KMS-11 (cell line): ENCODE data around the gene SPTB.

Source experiments
- H2AFZ ChIP-seq: fragments of 200-600 bp; sonication (generic); 2 replicates; pipeline ENCODE4 v1.6.1; 2016; ENCODE audit warnings: antibody characterized with exemption, mixed run types, low read depth
- H3K27ac ChIP-seq: fragments of 200-600 bp; sonication (generic); 2 replicates; pipeline ENCODE4 v1.6.1; 2016; ENCODE audit warnings: mild to moderate bottlenecking, mixed run types
- H3K27me3 ChIP-seq: fragments of 200-600 bp; sonication (generic); 2 replicates; pipeline ENCODE4 v1.6.1; 2017; ENCODE audit warnings: mild to moderate bottlenecking, low read depth, mixed run types, moderate library complexity; ENCODE audit not compliant: insufficient read depth
- H3K36me3 ChIP-seq: fragments of 200-600 bp; sonication (generic); 2 replicates; pipeline ENCODE4 v1.6.1; 2017; ENCODE audit warnings: mild to moderate bottlenecking, mixed run types; ENCODE audit not compliant: insufficient read depth
- H3K4me1 ChIP-seq: fragments of 200-600 bp; sonication (generic); 2 replicates; pipeline ENCODE4 v1.6.1; 2016; ENCODE audit warnings: mild to moderate bottlenecking, low read depth, mixed run types; ENCODE audit not compliant: poor library complexity, severe bottlenecking
- H3K4me2 ChIP-seq: fragments of 200-600 bp; sonication (generic); 2 replicates; pipeline ENCODE4 v1.7.0; 2016; ENCODE audit warnings: mild to moderate bottlenecking, mixed run types
- H3K4me3 ChIP-seq: fragments of 200-600 bp; sonication (generic); IDR thresholded peaks from 2 replicates; pipeline ENCODE4 v1.6.1; 2017; ENCODE audit warnings: low read depth, low read length, mixed read lengths; ENCODE audit not compliant: insufficient read depth
- H3K79me2 ChIP-seq: fragments of 200-600 bp; sonication (generic); 2 replicates; pipeline ENCODE4 v1.6.1; 2016; ENCODE audit warnings: low read depth, mixed run types; ENCODE audit not compliant: insufficient read depth
- H3K9ac ChIP-seq: fragments of 200-600 bp; sonication (generic); 2 replicates; pipeline ENCODE4 v1.6.1; 2016; ENCODE audit warnings: mild to moderate bottlenecking, mixed run types
- H4K20me1 ChIP-seq: fragments of 200-600 bp; sonication (generic); 2 replicates; pipeline ENCODE4 v1.6.1; 2016; ENCODE audit warnings: mild to moderate bottlenecking, mixed run types; ENCODE audit not compliant: insufficient read depth
- CTCF ChIP-seq: fragments of 200-600 bp; sonication (generic); conservative IDR thresholded peaks from 2 replicates; pipeline ENCODE4 v1.6.1; 2017; ENCODE audit warnings: low read depth, mild to moderate bottlenecking, antibody characterized with exemption, low read length, moderate library complexity, mixed read lengths

Gene SPTB

GRCh38 chr14:64763085-64763782 is 116.5 kb downstream of the SPTB start:
- Histone ChIP-seq H3K9ac (no peak overlapping the region), H3K27ac (no peak overlapping the region), H4K20me1 (no peaks in the 10 kb centered on the region), H2AFZ (no peak overlapping the region), H3K36me3 (no peaks in the 10 kb centered on the region), H3K4me1 (peaks cover 4% of the 10 kb centered on the region), H3K79me2 (no peaks in the 10 kb centered on the region), H3K4me2 (no peak overlapping the region), H3K4me3 (no peak overlapping the region), H3K27me3 (no peaks in the 10 kb centered on the region)
- TF ChIP-seq CTCF = no peak

- H3K4me1 ChIP-seq = peaks cover 4% of the 10 kb centered on the region
- H3K4me2 ChIP-seq = no peak overlapping the region
- no peak overlapping the region for H3K4me3 ChIP-seq
- no peak overlapping the region for H3K27ac ChIP-seq
- H3K79me2 ChIP-seq = no peaks in the 10 kb centered on the region
- H2AFZ ChIP-seq = no peak overlapping the region
- no peak for TF ChIP-seq CTCF
- no peak overlapping the region for H3K9ac ChIP-seq
- no peaks in the 10 kb centered on the region for H3K27me3 ChIP-seq
- no peaks in the 10 kb centered on the region for H3K36me3 ChIP-seq
- no peaks in the 10 kb centered on the region for H4K20me1 ChIP-seq
These were observed 117.4 kb downstream of the SPTB start for GRCh38 chr14:64762044-64763034.

- no peak overlapping the region for H2AFZ ChIP-seq
- H3K9ac ChIP-seq = no peak overlapping the region
- no peak for TF ChIP-seq CTCF
- H3K36me3 ChIP-seq = no peaks in the 10 kb centered on the region
- H3K79me2 ChIP-seq = no peaks in the 10 kb centered on the region
- H3K27ac ChIP-seq = no peak overlapping the region
- no peak overlapping the region for H3K4me3 ChIP-seq
- H3K4me2 ChIP-seq = no peak overlapping the region
- H4K20me1 ChIP-seq = no peaks in the 10 kb centered on the region
- H3K4me1 ChIP-seq = peaks cover 4% of the 10 kb centered on the region
- no peaks in the 10 kb centered on the region for H3K27me3 ChIP-seq
These were observed 118.2 kb downstream of the SPTB start for GRCh38 chr14:64761441-64762043.

- no peak for TF ChIP-seq CTCF
- Histone ChIP-seq H3K4me2 (no peak overlapping the region), H3K27me3 (no peaks in the 10 kb centered on the region), H3K4me1 (peaks cover 4% of the 10 kb centered on the region), H4K20me1 (no peaks in the 10 kb centered on the region), H3K27ac (no peak overlapping the region), H3K36me3 (no peaks in the 10 kb centered on the region), H3K79me2 (no peaks in the 10 kb centered on the region), H2AFZ (no peak overlapping the region), H3K4me3 (no peak overlapping the region), H3K9ac (no peak overlapping the region)
These were observed 118.8 kb downstream of the SPTB start for GRCh38 chr14:64760916-64761315.
